TTC549 (cell line): ENCODE results near the gene DNAJB2.
"Not testable (repeated sequence)": the region's sequence is repeated elsewhere in the genome, so short reads cannot be mapped to it uniquely, and the experiment has no call there.

ENCODE experiments used
- FAIRE-seq: peaks from 2 replicates; lab custom pipeline; 2012; peaks lifted over from hg19 to GRCh38; lab: Jason Lieb, UNC

DNAJB2 gene

GRCh38 chr2:219302412-219302968, 23.3 kb downstream of the DNAJB2 start:
- FAIRE-seq, result no peak

GRCh38 chr2:219304223-219304622, 25.1 kb downstream of the DNAJB2 start:
- no peak for FAIRE-seq

GRCh38 chr2:219306047-219306446, 26.9 kb downstream of the DNAJB2 start:
- no peak for FAIRE-seq

- no peak for FAIRE-seq
Observed at GRCh38 chr2:219308142-219309101, 29.3 kb downstream of the DNAJB2 start.

- FAIRE-seq, result no peak
Observed at GRCh38 chr2:219309278-219309677, 30.1 kb downstream of the DNAJB2 start, which contains the start of gene PTPRN. PTPRN (minus strand) TSS chr2:219309401; CDS start chr2:219309332, 69 bp downstream.

GRCh38 chr2:219312683-219313263, 33.6 kb downstream of the DNAJB2 start:
- not testable (repeated sequence) for FAIRE-seq

GRCh38 chr2:219314804-219315468, 35.8 kb downstream of the DNAJB2 start:
- no peak for FAIRE-seq

GRCh38 chr2:219323434-219323833, 44.3 kb downstream of the DNAJB2 start:
- FAIRE-seq, result no peak

GRCh38 chr2:219325136-219325535, 46.0 kb downstream of the DNAJB2 start:
- FAIRE-seq, result no peak

- FAIRE-seq, result no peak
Observed at GRCh38 chr2:219325657-219326315, 46.6 kb downstream of the DNAJB2 start.

- FAIRE-seq, result no peak
Observed at GRCh38 chr2:219327719-219328118, 48.6 kb downstream of the DNAJB2 start.

GRCh38 chr2:219331560-219332213, 52.5 kb downstream of the DNAJB2 start:
- no peak for FAIRE-seq

GRCh38 chr2:219332542-219332941, 53.4 kb downstream of the DNAJB2 start, which contains the start of gene RESP18:
RESP18 (minus strand) TSS chr2:219332744.
- no peak for FAIRE-seq

GRCh38 chr2:219334076-219334475, 54.9 kb downstream of the DNAJB2 start:
- no peak for FAIRE-seq

GRCh38 chr2:219335373-219335786, 56.2 kb downstream of the DNAJB2 start:
- FAIRE-seq, result no peak
